HPDE6-E6E7 (cell line): ENCODE measurements around the gene NRXN2.

Experiments
- DNase-seq: peaks from one replicate; pipeline ENCODE4 v3.0.0; 2011; ENCODE audit warnings: missing footprints; ENCODE audit errors: extremely low spot score

The NRXN2 gene

DNA sequence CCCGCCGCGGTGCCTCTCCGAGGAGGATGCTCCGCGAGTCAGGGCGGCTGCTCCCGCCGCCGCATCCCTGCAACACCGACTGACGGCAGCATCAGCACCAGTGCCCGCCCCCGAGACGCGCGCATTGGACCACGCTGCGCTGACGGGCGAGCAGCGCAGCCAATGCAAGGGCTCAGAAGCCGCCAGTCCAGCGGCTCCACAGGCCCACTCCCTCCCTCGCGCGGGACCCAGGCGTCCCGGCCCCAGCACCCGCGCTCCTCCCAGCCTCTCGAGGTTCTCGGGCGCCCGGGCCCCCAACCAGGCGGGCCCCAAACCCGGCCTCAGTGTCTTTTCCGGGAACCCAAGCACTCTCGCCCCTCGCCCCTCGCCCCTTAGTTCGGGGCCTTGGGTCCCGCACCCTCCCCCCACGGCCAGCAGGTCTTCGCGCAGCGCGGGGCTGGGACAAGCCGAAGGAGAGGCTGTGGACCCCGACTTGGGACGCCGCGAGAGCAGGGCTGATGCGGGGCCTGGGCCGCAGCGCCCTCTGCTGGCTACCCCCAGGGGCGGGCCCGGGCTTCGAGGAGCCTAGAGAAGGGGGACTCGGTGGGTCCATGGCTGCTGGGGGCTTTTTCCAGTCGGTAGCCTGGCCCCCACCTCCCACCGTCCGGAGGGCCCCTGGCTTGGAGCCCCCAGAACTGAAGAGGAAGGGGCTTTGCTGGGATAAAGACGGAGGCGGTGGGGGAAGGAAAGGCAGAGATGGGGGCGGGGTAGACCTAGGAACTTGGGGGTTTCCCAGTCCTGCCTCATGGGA, at the start of gene NRXN2:
Gene NRXN2, minus strand, starts transcription at position 81 of the 790 bp plus-strand sequence. CDS start 9,498 bp downstream, outside the sequence.
- peak; percentile 97 for DNase-seq

DNA sequence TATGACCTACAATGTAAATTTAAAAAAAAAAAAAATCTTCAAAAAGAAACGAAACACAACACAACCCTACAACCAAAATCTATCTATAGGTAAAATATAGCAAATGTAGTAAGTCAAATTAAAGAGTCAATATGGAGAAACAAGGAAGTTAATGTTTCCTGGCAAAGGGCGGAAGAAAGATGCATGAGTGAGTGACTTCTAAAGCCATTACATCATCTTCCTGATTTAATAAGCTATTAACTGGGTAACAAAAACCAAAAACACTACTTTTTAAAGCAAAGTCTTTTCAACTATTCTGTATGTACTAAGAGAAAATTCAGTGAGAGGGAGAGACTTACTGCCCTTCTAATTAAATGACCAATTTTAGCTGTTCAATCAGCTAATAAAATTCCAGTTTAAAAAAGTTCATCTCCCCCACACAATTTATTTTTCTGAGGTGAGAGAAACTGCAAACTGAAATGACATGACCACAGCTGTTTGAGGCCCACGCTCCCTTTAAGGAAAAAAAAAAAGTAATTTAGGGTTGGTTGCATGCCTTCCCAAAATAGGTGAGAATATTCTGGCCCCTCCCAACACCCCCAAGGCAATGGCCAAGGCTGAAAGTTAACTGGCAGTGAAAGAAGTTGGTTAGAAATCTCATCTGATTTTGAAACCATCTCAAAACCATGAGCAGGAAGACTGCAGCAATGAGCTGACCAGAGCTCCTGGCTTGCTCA, 49.5 kb upstream of the NRXN2 start:
- no peak for DNase-seq

DNA sequence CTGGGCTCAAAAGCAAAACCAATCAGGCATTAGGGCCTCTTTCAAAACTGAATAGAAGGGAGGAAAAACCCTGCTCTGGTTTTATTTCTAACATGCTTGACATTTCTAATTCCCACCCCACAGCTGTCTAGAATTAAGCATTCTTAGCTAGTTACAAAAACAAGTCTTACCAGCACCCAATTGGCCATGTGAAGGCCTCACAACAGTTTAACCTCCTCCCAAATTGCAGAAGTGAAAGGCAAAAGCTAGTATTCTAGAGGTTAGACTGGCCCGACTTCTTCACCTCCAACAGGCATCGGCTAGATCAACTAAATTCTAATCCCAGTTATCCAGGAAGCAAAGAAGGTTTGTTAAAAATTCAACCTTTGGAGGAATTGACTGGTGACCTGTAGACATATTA, 48.9 kb upstream of the NRXN2 start:
- no peak for DNase-seq

DNA sequence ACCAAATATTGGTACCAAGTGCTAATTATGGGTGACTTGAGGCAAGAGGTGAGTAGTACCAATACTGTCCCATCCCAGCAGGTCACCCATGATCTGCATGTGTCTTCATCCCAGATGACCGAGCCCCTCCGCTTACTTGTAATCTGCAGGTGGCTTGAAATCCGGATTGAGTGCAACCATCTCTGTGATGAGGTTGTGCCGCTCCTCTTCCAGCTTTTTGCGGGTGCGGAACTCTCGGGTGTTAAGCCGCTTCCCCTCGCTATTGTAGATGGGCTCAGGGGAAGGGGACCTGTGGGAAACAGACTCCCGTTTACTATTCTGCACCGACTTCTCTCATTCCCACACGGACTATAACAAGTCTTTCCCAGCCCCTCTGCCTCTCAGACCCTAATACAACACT, 47.1 kb upstream of the NRXN2 start:
- DNase-seq: no peak

DNA sequence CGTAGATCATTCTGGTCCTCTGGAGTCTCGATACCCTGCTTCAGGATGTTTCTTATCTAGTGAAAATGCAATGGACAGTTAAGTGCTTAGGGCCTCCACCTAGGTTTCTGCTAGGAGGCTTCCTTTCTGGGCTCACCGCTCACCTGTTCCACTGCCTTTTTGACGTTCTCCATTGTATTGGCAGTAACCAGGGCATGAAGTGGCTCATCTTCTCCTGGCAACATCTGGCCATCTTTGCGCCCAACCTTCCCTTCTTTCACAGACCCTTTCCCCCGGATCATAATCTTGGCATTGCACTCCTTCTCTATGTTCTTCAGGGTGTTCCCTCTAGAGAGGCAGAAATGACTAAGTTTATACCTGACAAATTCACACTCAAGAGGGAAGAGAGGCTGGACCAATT, 46.3 kb upstream of the NRXN2 start:
- DNase-seq: no peak

DNA sequence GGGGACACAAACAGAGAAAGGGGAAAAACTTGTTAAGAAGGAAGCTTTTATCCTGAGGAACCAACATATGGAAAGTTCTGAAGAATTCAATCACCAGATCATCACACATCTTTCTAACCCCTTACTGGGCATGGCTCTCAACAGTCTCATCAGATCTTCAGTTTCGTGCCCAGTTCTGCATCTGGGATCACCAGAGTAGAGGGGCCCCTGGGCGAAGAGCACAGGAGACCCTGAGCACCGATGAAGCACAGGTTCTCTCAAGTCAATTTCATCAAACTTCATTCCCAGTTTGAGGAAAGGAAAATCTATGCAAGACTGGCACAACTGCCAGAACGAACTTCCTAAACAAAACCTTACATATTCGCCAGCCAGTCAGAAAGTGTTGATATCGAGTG, 45.3 kb upstream of the NRXN2 start:
- DNase-seq: no peak

DNA sequence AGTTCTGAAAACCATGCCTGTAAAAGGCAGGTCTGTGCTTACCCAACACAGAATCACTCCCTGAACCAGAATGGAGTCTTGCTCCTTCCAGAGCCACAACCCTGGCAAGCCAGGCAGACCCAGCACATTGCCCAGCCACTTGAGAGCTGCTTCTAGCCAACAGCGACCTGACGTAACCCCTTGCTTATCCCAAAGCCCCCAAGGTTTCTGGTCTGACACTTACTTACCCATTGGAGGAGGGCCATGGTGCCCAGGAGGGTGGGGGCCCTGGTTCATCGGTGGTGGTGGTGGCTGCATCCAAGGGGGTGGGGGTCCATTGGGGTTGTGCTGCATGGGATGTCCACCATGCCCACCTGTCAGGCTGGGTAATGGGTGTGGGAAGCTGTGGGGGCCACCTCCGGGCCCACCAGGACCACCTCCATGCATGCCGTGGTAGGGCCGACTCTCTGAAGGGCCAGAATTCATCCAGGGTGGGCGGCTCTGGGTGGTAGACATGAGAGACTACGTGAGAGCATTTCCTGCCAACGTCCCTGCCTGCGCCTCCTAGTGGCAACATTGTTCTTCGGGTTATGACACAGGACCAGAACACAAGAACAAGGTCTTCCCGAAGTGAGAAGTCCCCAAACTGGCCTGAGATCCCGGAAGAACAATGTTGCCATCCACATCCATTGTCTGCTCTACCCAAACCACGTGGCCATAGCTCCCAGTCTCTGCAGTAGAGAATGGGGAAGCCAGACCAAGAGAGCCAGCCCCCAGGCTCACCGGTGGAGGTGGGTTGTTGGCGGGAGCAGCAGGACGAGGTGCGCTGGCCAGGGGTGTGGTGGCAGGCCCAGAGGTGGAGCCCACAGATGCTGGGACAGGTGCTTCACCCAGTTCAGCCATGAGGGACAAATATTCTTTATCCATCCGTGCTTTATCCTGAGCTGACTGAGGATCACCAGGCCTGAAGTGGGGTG, 44.6 kb upstream of the NRXN2 start:
- DNase-seq: no peak

DNA sequence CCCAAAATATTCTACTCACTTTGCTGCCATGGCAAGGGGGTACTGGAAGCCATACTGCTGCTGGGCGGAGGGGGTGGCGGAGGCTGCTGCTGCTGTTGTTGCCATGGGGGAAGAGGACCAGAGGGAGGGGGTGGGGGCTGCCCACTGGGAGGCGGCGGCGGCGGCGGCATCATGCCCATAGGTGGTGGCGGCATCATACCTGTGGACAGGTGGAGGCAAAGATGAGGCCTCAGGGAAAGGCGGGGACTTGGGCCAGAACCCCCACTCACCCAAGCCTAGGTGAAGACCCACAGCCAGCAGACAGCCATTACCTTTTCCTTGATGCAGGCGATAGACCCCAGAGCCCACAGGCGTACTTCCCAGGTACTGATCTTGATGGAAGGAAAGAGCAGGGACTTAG, 43.9 kb upstream of the NRXN2 start:
- DNase-seq: no peak

DNA sequence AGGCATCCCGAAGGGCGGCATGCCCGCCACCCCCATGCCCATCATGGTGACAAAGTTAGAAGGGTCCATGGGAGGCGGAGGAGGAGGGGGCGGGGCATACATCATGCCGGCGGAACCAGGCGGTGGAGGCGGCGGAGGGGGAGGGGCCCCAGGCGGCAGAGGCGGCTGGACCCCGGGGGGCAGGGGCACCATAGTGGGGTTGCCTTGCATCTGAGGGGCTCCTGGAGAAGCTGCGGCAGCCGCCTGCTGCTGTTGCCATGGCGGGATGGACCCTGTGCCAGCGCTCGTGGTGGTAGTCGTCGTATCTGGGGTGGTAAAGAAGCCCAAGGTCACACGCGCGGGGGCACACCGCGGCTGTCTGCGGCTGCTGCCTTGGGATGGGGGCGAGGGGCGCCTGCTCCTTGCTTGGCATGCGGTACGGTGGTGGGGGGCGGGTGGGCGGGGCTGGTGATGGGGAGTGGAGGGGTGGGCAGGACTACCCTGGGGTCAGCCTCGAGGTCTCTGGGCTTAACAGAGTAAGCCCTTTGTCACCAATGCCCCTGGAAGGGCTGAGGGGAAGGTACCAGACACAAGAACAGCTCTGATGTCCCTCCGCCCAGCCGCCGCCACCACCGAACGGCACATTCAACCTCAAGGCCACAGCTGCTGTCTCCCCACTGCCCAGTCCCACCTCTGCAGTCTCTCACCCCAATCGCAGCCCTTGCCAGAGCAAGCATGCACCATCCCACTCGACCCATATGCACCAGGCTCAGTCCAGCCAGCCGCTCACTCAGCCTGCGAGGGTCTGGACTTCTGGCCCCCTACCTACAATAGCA, 43.1 kb upstream of the NRXN2 start:
- DNase-seq: no peak

DNA sequence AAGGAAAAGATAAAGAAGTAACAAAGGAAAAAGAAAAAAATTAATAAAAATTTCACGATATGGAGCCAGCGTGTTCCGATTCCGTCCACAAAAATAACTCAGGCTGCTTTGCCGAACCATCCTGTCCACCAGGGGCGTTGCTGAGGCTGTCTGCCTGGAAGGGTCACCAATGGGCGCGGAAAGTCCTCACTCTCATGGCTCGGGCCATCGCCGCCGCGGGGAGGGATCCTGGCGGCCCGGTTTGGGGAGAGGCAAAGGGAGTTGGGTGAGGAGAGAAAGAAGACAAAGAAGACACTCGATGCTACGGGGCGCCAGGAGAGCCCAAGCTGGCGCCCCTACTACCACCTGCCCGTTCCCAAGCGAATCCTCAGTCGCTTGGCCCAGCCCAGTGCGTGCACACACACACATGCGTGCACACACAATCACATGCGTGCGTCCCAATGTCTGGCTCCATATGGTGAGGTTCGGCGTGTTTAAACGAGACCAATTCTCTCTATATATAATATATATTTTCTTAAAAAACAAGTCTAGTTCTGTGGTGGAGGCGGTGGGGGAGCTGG, 42.4 kb upstream of the NRXN2 start:
- no peak for DNase-seq

DNA sequence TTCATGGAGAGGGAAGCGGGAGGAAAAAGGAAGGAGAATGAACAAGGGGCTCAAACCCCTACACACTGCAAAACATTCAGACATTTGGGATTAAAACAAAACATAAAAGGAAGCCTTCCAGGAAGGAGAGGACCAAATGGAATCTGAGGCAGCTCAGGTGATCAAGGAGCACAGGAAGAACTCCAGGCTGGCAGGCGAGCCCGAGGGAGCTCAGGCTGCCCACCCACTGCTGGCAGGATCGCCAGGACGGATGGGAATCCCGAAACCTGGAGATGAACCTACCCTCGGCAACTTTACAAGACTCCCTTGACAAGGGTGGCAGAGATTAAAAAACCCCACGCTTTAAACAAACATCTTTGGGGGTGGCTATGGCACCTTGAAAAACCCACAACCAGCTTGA, 41.8 kb upstream of the NRXN2 start:
- no peak for DNase-seq

DNA sequence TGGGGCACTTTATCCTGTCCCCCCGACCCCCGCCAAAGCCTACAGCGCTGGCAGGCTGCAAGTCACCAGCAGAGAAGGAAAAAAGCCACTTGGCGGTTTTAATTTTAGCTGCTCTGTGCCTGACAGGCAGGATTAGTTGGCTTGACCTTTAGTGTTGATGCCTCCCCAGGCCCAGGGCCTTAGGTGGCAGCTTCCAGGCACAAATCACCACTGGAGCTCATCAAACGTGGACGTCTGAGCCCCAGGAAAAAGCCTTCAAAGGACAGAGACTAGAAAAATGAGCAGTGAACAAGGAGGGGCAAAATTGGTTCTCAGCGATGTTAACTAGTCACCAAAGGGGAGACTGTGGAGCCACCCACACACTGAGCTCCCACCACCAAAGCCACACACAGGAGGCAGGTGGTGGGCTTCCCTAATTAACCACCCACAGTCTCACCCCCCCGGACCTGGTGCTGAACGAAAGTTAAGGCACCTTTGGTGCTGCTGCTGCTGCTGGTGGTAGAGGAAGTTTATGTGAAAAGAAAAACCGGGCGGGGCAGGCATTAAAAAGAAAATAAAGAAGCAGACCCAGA, 41.1 kb upstream of the NRXN2 start:
- no peak for DNase-seq

DNA sequence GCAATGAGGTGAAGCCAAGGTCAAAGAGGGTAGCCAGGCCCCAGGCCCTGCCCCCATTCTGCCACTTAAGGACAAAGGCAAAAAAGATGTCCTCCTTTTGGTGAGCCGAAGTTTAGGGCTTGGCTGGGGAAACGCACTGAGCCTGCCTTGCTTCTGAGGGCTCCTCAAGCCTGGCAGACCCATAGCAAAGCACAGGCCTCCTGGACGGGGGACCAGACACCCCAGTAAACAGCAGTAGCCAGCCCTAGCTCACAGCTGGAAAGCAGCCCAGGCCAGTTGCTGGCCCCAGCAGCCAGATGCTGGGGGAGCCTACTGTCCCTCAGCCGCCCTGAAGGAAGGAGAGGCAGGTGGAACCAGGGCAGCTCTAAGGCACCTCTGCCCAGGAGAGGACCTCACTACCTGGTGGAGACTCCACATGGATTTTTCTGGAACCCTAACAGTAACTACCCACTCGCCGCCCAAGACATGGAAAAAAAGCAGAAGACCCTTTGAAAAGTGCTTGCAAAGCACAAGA, 40.6 kb upstream of the NRXN2 start:
- no peak for DNase-seq

DNA sequence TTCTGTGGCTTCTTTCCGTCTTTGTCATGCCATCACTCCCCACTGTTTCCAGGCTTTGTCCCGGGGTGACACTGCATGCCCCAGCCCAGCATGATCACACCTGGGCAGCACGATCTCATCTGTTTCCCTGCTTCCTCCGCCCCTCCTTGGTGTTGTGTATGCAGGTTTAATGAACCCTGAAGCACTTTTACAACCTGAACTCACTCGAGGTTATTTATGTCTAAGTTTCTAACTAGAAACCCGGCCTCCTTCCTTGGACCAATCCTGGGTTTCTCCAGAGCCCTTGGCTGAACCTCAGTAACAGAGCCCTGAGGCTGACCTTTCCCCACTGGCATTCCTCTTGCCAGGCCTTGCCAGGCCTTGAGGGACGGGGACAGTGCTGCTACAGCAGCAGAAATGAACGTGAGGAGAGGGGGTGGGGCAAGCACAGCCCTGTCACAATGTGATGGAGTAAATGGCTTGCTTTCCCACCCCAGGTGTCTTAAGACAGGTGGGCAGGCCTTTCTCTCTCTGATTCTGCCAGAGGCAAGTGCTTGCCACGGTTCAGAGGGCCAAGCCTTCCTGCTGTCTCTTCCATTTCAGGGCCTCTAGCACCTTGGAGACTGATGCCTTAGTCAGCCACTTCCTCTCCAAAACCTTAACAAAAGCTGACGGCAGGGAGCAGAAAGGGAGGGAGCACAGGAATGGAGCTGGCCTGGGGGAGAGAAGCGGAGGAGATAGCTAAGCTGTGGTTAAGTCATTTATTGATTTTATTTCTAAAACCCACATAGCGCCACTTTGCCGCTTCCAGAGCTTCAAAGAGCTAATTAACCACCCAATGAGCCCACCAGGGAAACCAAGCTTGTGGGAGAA, 39.9 kb upstream of the NRXN2 start:
- peak; percentile 65 for DNase-seq

DNA sequence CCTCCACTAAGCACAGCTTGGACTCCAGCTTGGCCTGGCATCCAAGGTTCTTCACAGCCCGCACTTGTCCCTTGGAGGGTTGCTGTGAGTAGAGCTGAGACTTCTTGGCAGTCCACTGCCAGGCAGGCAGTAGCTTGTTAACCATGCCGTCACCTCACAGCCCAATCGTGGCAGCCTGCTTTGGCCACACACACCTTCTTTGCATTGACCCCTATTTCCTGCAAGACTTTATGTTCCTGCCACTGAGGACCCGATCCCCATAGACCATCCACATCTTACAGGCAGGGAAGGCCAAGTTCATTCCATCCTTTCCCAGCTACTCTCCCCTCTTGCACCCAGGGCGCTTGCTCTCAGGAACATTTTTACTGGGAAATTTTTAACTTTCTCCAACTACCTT, 39.3 kb upstream of the NRXN2 start:
- peak; percentile 54 for DNase-seq

DNA sequence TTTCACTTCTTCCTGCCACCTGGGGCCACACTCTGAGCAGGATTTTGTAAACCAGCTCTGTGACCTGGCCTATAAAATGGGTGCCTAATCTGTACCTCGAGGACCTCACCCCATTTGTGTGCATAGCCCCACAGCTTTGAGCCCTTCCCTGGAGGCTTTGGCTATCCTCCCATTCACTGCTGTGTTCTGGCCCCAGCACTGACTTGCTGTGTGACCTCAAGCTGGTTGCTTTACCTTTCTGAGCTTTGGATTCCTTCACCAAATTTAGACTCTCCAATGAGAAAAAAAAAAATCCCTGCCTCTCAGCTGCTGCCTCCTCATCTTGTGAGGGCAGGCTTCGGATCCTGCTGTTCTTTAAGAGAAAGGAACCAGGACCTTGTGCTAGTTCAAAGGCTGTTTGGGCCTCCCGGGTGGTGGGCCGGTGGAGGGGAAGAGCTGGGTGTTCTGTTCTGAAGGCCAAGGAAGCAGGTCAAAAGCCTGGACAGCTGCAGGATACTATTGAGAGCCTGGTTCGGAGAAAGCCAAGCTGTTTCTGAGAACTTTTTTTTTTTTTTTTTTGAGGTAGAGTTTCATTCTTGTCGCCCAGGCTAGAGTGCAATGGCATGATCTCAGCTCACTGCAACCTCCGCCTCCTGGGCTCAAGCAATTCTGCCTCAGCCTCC, 37.9 kb upstream of the NRXN2 start:
- no peak for DNase-seq

DNA sequence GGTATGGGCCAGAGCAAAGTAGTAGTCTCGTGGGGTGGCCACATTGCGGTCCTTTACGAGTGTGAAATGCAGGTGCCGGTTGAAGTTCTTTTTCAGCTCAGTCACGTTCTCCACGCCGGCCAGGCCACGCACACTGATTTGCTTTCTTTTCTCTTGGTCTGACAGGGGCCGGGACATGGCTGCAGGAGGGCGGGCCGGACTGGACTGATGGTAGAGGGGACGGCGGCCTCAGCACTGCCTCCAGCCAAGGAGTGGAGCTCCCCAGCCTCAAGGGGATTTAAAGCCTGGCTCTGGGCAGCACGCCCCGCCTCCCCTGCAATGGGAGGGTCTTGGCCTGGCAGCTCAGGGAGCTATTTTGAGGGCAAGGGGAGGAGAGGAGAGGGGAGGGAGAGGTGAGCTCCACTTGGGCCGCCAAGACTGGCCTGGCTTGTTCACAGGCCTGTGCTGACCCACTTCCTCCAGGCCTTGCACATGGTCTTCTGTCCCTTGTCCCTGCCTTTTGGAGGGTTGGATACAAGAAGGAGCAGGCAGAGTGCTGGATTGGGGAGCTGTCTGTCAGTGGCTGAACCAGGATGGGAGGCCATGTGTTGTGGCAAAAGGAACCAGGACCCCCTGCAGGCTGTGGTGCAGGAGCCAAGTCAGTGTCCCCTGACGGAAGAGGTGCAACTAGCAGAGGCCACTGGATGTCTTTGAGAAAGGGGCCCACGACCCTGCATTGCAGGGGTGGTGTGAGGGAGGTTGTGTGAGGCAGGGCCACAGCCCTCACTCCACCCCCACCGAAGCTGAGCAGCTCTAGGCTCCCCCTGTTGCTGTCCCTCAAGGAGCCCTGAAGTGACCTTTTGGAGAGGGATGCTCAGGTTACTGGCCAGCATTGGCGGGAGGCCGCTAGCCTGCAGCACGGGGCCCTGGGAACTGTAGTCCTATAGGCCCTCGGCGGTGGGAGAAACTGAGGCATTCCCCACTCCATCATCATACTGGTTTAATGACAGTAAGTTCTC, 37.0 kb upstream of the NRXN2 start, which contains the start of gene PYGM:
Gene PYGM, minus strand, starts transcription at position 253 of the 998 bp plus-strand sequence. Its CDS starts 76 bp downstream, at position 177.
- DNase-seq: no peak
